Measurements from ENCODE around the gene KCTD11.
A peak's percentile ranks its signal among the peaks of the same experiment; 100 is the strongest.
"Not testable (repeated sequence)": the region's sequence is repeated elsewhere in the genome, so short reads cannot be mapped to it uniquely, and the experiment has no call there.

KCTD11 gene

DNA sequence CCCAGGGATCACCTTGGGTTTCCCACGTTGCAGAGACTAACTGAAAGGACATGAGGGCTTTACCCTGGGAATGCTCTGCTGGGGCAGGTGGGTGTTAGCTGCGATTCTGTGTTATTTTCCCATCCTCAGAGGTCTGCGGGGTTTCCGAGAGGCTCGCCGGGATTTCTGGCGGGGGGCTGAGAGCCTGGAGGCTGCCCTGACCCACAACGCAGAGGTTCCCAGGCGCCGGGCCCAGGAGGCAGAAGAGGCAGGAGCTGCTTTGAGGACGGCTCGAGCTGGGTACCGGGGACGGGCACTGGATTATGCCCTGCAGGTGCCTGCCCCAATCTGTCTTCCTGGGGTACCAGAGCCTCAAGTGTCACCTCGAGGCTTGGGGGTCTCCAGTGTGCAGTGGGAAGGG lies 8.7 kb upstream of the KCTD11 start:
- no peak for DNase-seq (ENCODE audit: low read depth in 2 of 2)

DNA sequence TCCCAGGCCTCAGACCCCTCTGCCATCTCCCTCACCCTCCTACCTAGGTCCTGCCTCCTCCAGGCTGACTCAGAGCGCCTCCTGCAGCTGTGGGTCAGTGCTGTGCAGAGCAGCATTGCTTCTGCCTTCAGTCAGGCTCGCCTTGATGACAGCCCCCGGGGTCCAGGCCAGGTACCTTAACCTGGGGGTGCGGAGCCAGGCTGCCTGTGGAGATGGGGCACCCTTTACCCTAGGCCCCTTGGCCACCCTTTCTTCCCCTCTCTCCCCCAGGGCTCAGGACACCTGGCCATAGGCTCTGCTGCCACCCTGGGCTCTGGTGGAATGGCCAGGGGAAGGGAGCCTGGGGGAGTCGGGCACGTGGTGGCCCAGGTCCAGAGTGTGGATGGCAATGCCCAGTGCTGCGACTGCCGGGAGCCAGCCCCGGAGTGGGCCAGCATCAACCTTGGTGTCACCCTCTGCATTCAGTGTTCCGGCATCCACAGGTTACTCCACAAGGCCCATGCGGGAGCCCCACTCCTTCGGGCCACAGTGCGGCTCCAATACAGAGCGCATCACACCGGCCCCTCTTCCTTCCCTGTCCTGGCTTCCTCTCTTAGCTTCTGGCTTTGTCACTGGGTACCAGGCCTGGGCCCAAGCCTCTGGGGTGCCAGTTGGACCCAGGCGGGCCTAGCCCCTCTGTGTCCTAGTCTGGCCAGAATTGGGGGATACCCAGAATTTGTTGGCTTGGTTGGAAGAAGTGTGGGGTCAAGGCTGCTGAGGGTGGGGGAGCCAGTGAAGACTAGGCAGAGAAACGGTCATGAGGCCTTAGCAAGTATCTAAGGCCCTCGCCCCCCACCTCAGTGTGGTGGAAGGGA lies 5.0 kb upstream of the KCTD11 start:
- no peak for DNase-seq (ENCODE audit: low read depth in 2 of 2)

DNA sequence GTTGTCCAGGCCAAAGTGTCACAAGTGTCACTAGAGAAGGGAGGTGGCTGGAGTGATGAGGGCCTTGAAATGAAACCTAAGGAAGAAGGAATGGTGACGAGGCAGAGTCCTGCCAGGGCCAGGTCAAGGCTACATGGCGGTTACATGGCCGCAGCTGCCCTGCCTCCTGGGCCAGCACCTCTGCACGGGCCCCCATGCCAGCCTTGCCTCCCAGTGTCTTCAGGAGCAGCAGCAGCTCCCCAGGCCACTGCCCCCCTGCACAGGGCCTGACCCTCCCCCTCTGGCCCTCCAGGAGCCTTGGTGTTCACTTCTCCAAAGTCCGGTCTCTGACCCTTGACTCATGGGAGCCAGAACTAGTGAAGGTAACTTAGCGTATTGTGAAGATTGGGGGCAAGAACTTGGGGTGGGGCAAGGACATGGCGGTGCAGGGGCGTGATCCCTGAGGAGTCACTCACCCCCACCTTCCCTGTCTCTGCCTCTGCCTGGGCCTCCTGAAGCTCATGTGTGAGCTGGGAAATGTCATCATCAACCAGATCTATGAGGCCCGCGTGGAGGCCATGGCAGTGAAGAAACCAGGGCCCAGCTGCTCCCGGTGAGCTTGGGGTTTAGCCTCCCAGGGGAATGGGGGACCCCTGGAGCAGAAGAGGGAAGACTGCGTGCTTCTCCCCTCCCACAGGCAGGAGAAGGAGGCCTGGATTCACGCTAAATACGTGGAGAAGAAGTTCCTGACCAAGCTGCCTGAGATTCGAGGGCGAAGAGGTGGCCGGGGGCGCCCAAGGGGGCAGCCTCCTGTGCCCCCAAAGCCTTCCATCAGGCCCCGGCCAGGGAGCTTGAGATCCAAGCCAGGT lies 4.1 kb upstream of the KCTD11 start:
- DNase-seq (ENCODE audit: low read depth in 2 of 2): no peak

DNA sequence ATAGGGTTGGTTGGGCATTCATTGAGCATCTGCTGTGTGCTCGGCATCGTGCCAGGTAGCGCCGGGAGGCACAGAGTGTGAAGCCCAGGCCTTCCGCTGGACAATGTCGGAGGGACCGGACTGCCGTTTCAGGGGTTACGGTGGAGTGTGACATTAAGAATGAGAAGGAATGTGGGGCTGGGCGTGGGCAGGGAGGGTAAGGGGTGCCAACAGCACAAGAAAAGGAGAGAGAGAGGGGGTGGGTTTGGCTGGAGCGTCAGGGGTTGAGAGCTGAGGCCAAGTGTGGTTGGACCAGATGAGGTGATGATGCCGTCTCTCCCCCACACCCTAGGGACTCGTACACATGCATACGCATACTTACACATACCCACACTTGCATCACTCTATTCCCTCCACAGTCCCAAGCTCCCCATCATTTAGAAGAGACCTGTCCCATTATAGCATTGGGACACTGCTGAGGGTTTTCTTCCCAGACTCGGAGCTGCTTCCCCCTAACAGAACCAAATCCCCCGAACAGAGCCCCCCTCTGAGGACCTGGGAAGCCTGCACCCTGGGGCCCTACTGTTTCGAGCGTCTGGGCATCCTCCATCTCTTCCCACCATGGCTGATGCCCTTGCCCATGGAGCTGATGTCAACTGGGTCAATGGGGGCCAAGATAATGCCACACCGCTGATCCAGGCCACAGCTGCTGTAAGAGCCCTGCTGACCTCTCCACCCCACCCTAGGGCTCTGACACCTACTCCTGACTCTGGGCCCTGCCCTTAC lies 3.3 kb upstream of the KCTD11 start:
- DNase-seq (ENCODE audit: low read depth in 2 of 2): no peak

DNA sequence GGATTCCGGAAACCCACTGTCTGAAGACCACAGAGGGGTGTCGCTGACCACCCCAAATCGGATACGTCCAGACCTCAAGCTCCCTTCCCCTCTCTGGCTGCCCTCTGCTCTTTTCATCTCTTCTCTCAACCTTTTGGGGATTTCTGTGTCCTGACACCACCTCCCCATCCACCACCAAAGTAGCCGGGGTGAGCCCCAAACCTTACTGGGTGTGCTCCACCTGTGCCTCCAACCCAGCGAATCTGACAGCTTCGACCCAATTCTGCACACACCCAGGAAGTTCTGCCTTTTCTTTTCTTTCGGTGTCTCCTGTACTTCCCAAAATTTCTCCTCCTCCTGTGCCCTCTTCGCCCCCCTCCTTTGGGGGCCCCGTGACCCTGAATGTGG lies 534 bp downstream of the KCTD11 start:
- no peak for DNase-seq (ENCODE audit: low read depth in 2 of 2)

DNA sequence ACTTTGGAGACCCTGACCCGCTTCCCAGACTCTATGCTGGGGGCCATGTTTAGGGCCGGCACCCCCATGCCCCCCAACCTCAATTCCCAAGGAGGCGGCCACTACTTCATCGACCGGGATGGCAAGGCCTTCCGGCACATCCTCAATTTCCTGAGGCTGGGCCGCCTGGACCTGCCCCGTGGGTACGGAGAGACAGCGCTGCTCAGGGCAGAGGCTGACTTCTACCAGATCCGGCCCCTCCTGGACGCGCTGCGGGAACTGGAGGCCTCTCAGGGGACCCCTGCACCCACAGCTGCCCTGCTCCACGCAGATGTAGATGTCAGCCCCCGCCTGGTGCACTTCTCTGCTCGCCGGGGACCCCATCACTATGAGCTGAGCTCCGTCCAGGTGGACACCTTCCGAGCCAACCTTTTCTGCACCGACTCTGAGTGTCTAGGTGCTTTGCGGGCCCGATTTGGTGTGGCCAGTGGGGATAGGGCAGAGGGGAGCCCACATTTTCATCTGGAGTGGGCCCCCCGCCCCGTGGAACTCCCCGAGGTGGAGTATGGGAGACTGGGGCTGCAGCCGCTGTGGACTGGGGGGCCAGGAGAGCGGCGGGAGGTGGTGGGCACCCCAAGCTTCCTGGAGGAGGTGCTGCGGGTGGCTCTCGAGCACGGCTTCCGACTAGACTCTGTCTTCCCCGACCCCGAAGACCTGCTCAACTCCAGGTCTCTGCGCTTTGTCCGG lies 1.1 kb downstream of the KCTD11 start:
- DNase-seq (ENCODE audit: low read depth in 2 of 2): no peak

DNA sequence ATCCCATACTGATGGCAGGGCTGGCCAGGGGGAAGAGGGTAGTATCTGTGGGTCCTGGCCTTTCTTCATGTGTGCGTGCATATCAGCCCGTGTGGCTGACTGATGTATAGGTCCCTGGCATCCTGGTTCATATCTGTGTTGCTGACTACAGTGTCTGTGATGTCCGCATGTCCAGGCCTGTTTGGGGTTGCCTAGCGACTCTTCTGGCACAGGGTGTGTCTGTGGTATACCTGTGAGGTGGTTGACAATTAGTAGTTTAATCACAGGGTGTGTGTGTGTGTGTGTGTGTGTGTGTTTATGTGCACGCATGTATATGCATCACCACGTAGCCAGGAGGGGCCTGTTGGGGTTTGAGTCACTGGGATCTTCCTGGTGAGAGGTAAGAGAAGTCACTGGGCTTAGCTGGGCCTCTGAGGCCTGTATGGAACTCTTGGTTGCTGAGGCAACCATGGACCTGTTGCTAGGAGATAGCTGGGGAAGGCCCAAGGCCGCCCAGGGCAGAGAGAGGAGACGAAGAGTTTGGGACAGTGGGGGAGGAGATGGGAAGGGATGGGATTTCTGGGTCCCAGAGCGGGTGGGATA lies 2.4 kb downstream of the KCTD11 start:
- DNase-seq (ENCODE audit: low read depth in 2 of 2): no peak

DNA sequence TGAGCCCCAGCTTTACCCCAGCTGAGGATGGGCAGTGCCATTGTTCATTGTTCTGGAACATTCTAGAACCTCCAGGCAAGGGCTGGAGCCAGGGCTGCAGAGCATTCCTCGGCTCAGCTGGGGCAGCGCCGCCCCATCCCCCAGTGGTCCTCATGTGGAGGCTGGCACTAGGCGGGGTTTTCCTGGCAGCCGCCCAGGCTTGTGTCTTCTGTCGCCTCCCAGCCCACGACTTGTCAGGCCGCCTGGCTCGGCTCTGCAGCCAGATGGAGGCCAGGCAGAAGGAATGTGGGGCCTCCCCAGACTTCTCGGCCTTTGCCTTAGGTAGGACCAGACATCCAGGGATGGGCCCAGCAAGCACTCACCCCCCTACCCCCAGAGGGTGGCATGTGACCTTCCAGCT lies 3.1 kb downstream of the KCTD11 start, which contains the start of gene TMEM95:
Gene TMEM95 (plus strand): TSS at position 104 of the 400 bp plus-strand sequence. CDS start 49 bp downstream, at position 153.
- DNase-seq (ENCODE audit: low read depth in 2 of 2): no peak

DNA sequence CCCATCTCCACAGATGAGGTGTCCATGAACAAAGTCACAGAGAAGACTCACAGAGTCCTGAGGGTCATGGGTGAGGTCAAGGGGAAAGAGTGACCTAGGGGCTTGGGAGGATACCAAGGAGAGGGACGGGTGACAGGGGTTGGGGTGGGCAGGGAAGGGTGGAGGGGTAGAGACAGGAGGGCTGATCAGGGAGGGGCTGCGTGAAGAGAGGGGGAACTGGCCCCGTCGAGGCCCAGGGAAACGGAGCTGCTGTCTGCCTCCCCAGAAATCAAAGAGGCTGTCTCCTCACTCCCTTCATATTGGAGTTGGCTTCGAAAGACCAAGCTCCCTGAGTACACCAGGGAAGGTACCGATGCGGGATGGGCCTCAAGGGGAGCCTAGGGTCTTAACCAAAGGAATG lies 3.6 kb downstream of the KCTD11 start:
- DNase-seq (ENCODE audit: low read depth in 2 of 2): no peak

DNA sequence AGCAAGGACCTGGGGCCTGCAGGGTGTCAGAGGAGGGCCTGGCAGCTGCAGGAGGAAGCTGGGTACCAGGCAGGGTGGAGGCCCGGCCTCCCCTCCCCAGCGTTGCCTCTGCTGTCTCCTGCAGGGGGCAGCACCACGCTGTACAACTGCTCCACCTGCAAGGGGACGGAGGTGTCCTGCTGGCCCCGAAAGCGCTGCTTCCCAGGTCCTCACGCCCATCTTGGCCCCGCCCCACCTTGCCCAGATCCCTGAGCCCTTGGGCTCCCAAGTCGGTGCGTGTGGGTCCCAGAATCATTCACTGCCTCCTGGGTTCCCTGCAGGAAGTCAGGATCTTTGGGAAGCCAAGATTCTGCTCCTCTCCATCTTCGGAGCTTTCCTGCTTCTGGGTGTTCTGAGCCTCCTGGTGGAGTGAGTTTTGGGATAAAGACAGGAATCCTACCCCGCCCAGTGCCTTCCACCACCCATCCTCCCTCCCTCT lies 4.1 kb downstream of the KCTD11 start:
- DNase-seq (ENCODE audit: low read depth in 2 of 2): peak; percentile 73 to 79

DNA sequence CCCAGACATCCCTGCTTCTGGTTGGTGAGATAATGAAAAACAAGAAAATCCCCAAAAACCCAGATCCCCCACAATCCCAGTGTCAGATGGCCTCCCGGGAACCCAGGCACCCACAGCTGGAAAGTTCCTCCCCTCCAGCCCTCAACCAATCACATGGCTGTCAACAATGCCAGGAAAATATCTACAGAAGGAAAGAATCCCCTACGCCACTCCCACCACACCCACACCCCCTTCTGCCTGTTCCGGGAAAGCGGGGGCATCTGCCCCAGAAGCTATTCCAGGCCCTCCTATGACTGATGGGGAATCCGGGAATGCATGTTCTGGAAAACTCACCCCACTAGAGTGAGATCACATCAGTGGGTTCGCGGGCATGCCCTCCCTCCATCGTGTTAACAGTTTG lies 4.8 kb downstream of the KCTD11 start:
- no peak for DNase-seq (ENCODE audit: low read depth in 2 of 2)

DNA sequence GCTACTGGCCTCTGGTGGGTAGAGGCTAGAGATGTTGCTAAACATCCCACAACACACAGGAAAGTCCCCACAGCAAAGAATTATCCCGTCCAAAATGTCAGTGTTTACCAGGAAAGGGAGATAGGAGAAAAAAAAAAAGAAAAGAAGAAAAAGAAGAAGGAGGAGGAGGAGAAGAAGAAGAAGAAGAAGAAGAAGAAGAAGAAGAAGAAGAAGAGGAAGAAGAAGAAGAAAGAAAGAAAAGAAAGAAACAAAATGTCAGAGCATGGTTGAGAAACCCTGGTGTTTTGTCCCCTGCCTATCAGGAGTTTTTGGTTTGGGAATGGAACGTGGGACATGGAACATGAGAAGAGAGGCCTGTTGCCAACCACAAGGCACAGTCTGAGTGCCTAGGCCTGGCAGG lies 5.4 kb downstream of the KCTD11 start:
- no peak for DNase-seq (ENCODE audit: low read depth in 2 of 2)

DNA sequence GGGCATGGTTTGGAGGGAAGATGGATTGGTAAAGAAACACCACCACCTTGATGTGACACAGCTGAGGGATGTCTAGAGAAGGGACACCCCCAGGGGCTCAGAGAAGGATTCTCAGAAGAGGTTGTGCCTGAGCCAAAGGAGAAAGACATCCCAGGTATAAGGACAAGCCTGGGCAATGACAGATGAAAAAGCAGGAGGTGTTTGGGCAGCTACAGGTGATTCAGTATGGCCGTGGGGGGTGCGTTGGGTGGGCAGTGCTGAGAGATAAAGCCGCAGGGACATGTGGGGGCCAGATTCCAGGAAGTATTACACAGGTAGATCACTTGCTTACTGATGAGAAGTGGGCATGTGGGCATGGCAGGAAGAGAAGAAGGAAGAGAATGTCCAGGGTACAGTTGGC lies 9.9 kb downstream of the KCTD11 start:
- no peak for DNase-seq (ENCODE audit: low read depth in 2 of 2)

DNA sequence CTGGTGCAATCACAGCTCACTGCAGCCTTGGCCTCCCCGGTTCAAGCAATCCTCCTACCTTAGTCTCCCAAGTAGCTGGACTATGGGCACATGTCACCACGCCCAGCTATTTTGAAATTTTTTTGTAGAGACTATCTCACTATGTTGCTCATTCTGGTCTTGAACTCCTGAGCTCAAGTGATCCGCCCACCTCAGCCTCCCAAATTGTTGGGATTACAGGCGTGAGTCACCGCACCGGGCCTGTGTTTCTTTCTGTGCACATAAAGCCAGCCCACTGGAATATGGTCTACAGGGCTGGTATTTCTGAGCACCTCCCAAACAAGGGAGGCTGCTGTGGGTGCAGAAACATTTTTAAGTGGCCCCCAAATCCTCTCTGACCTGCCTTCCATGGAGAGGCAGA lies 11.3 kb downstream of the KCTD11 start:
- no peak for DNase-seq (ENCODE audit: low read depth in 2 of 2)

DNA sequence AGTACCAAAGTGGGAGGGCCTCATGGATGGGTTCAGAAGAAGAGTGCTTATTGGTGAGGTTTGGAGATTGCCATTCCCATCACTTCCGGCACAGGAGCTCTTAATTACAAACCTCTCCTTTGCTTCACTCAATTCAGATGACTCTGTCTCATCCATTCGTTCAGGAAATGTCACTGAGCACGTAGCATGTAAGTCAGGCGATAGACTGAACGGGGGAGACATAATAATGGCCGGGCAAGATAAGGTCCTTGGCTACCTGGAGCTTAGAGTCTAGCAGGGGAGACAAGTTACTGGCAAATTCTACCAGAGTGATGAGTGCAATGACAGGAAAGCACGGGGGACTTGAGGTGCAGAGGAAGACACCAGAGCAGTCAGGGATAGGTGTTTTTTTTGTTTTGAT lies 14.0 kb downstream of the KCTD11 start:
- not testable (repeated sequence) for DNase-seq (ENCODE audit: low read depth in 2 of 2)

DNA sequence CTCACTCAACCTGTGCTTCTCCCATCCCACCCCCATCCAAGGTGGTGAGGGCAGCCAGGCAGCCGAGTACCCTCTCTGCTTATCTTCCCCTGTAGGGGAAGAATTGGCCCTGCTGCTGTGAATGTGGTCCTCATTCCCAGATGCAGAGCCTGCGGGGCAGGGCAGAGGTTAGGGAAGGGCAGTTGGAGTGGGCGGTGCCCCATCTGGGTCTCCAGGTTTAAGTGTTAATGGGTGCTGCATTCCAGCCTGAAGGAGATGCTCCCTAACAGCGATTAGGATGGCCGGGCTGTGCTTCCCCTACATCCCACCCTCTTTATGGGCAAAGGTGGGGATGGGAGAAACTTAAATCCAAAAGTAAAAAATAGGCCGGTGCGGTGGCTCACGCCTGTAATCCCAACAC lies 15.1 kb downstream of the KCTD11 start:
- DNase-seq (ENCODE audit: low read depth in 2 of 2): no peak

DNA sequence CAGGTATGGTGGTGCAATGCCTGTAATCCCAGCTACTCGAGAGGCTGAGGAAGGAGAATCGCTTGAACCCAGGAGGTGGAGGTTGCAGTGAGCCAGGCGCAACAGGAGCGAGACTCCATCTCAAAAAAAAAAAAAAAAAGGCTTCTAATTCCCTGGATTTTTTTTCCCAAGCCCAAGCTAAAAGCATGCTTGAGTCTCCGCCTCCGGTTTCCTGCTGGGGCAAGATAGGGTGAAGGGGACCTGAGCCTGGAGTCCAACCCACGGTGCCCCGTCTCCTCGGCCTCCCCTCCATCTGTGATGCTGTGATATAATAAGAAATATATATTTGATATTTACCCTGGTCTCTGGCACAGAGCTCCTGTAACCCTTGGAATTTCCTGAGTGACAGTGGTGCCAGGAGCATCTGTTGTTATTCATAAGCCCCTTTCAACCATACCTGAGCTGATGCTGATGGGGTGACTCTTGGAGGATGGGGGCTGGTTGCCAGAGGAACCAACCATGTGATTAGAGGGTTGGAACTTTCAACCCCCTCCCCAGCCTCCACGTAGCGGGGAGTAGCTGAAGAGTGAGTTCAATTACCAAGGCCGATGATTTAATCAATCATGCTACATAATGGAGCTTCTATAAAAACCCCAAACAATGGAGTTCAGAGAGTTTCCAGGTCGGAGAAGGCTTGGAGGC lies 16.1 kb downstream of the KCTD11 start:
- no peak for DNase-seq (ENCODE audit: low read depth in 2 of 2)

DNA sequence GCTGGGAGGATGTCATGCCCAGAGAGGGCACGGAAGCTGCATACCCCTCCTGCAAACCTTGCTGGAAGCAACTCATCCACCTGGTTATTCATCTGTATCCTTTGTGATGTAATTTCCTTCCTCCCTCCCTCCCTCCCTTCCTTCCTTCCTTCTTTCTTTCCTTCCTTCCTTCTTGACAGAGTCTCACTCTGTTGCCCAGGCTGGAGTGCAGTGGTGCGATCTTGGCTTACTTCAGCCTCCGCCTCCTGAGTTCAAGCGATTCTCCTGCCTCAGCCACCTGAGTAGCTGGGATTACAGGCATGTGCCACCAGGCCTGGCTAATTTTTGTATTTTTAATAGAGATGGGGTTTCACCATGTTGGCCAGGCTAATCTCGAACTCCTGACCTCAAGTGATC lies 16.6 kb downstream of the KCTD11 start:
- not testable (repeated sequence) for DNase-seq (ENCODE audit: low read depth in 2 of 2)

DNA sequence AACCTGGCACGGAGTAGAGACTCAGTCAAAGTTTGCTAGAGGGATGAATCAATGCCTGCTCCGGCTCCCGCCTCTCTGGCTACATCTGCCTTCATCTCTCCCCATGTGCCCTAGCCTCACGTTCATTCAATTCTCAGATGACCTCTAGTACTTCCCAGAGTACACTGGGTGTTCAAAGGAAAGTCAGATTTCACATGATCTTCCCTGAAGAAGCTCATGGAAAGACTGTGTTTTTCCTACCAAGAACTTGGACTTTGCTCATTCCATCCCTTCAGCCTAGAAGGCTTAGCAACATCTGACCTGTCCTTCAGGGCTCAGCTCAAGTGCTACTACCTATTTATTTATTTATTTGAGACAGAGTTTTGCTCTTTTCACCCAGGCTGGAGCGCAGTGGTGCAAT lies 17.9 kb downstream of the KCTD11 start:
- DNase-seq (ENCODE audit: low read depth in 2 of 2): no peak

DNA sequence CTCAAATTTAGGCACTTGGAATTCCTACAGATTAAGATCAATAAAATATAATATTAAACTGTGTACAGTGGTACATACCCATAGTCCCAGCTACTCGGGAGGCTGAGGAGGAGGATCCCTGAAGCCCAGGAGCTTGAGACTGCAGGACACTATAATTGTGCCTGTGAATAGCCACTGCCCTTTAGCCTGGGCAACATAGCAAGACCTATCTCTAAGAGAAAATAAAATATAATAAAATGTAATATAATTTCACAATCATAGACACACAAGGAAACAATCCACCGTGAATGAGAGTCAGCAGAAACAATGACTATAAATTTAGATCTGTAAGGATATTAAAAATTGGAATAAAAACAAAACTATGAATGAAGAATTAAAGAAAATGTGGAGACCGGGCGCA lies 18.9 kb downstream of the KCTD11 start:
- DNase-seq (ENCODE audit: low read depth in 2 of 2): no peak

Data from stimulated activated CD8-positive, alpha-beta memory T cell treated with anti-CD3 and anti-CD28 coated beads, Interleukin-2, amount 100 ng/mL, for 1 hour (primary cell).